Epithelial cell of proximal tubule (primary cell): ENCODE results near the gene CORO7. TPM values are rescaled to one million over a fixed set of nuclear protein-coding genes. Genes with fewer than 3 reads are reported as not detected.

Source experiments
- DNase-seq: peaks from one replicate; pipeline ENCODE4 v3.0.0-alpha.2; 2011; ENCODE audit warnings: low read depth
- H3K4me3 ChIP-seq: 2 replicates; pipeline ENCODE4 v1.5.1; 2011; ENCODE audit warnings: low read depth, mild to moderate bottlenecking, low read length
- CTCF ChIP-seq: conservative IDR thresholded peaks from 2 replicates; pipeline ENCODE4 v1.5.1; 2012; ENCODE audit warnings: low read depth, mild to moderate bottlenecking, low read length
- total RNA-seq: library from RNA; depleted of rRNA; stranded (reverse); fragments of >200 nt; gene quantifications from 2 replicates; pipeline ENCODE4 v1.2.3, GENCODE V29; 2015

CORO7 gene
- total RNA-seq, 1 donor from 2014 or later: 101 TPM

DNA sequence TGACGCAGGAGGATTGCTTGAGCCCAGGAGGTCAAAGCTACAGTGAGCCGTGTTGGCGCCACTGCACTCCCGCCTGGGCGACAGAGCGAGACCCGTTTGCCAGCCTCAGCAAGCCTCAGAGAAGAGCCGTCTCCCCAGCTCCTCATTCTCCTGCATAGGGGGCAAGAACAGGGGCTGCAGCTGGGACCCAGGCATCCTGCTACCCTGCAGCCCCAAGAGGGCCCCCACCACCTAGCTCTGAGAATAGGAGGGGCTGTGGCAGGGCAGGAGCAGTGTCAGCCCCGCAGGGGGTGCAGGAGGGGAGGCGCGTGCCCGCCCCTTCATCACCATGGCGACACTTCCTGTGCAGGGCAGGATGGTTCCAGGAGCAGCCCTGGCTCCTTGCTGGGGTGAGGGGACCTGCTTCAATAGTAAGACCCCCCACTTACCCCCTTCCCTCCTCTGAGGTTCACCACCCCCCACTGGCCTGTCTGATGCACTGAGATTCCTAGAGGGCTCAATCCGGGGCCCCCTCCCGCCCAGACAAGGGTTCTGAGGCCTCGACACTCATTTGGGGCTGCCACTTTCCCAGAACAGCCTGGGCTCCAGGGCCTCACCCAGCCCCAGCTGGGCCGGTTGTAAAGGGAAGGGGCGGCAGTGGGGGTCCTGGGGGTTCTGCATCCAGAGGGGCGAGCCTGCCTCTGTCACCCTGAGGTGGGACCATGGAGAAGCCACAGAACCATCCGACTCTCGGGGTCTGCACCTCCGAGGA lies 24.6 kb downstream of the CORO7 start:
- no peak for DNase-seq
- no peak for TF ChIP-seq CTCF
- H3K4me3 ChIP-seq: no peak overlapping the region

GRCh38 chr16:4390266-4391260 lies 25.8 kb downstream of the CORO7 start:
- no peak for TF ChIP-seq CTCF
- no peak overlapping the region for H3K4me3 ChIP-seq
- DNase-seq: no peak

DNA sequence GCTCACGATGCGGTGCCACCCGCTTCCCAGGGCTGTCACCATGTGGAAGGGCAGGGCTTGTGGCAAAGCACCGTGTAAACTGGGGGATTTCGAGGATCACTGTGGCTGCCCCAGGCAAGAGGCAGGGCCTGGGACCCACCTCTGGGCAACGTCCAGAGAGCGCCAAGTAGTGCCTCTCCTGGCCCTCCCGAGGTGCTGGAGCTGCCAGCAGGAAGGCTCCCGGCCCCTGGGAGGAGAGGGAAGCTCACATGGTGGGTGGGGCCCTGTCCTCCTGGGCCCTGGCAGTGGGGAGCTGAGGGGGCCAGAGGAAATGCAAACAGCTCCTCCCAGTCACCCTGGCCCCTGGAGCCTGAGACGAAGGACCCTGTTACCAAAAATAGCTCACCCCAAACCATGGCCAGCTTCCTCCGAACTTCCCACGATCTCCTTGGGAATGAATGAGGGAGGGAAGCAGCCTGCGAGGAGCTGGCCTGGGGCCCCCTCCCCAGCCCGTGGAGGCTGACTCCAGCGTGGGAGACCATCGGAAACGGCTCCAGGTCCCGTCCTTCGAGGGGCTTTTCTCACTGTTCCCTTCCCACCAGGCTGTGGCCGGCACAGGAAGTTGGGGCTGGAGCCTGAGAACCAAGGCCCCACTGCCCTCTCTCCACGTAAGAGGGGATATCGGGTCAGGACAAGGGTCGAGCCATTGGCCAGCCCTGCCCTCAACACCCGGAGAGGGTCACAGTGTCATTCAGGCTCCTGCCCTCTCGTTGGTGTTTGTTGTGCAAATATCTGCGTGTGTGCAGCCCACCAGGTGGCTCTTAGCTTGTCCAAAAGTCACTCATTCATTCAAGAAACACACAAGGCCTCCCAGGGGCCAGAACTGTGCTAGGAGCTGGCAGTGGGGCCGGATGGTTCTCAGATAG lies 27.1 kb downstream of the CORO7 start:
- no peak for DNase-seq
- no peak for TF ChIP-seq CTCF
- no peak overlapping the region for H3K4me3 ChIP-seq

- H3K4me3 ChIP-seq: no peak overlapping the region
- DNase-seq: no peak
- no peak for TF ChIP-seq CTCF
Observed at GRCh38 chr16:4388271-4389021, 27.9 kb downstream of the CORO7 start.

DNA sequence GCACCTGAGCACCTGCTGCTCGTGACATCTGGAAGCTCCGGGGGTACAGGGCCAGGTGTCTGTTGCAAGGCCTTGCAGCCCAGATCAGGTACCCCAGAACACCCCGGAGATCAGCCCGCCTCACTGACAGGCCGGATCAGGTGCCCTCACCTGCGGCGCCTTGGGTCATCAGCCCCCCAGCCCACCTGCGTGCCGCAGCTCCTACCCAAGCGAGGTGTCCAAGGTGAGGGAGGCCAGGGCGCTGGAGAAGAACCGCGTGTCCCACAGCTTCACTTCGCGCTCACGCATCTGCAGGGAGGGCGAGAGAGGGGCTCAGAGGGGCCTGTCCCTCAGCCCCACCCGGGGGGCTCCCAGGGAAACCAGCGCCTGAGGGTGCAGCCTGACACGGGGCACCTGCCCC lies 28.6 kb downstream of the CORO7 start:
- no peak for TF ChIP-seq CTCF
- no peak for DNase-seq
- no peak overlapping the region for H3K4me3 ChIP-seq

DNA sequence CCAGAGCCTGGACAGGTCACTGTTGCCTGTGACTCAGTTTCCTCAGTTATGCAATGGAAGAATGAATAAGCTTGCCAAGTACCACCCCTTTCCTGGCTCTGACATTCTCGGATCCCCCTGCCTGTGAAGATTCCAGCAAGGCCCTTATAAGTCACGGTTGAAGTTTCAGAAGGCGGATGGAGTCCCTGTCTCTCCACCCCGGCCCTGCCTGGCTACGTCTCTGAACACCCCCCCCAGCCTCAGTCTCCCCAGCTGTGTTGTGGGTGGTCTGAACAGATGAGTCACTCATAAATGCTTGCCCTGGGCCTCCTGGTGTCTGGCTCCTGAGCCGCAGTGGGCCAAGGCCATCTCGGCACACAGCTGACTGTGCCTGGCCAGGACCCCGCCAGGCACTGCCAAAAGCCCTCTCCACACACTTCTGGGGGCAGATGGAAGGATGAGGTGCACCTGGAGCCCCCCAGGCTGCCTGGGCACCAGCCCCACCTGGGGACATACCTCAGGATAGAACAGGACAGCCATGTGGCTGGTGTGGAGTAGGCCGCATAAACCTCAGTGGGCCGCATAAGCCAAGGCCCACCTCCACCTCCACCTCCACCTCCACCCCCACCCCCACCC lies 29.3 kb downstream of the CORO7 start:
- DNase-seq: no peak
- no peak for TF ChIP-seq CTCF
- no peak overlapping the region for H3K4me3 ChIP-seq
